ENCODE results near the gene SUFU.

SUFU gene

DNA sequence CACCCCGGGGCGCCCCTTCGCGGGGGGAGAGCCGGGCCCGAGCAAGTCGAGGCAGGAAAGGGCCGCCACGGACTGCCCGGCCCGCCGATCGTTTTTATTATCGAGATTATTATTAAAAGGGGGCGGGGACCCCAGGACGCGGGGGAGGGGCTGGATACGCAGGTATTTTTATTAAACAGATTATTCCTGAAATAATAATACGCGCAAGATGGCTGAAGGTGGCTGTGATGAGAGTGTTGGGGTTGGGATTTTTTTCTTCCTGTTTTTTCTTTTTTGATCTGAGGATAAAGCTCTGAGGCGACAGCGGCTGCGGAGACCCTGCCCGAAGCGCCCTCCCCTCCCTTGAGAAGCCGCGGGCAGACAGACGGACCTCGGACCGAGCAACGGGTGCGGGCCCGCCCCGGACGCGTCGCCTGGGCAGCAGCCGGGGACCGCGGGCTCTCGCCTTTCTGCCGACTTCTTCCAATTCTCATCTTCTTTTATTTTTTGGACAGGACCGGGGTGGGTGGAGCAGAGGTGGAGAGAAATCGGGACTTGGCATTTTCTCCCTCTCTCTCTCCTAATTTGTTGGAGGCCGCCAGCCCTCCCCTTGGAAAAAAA is 139.1 kb downstream of the SUFU start:
- DNase-seq, result peak; percentile 67

DNA sequence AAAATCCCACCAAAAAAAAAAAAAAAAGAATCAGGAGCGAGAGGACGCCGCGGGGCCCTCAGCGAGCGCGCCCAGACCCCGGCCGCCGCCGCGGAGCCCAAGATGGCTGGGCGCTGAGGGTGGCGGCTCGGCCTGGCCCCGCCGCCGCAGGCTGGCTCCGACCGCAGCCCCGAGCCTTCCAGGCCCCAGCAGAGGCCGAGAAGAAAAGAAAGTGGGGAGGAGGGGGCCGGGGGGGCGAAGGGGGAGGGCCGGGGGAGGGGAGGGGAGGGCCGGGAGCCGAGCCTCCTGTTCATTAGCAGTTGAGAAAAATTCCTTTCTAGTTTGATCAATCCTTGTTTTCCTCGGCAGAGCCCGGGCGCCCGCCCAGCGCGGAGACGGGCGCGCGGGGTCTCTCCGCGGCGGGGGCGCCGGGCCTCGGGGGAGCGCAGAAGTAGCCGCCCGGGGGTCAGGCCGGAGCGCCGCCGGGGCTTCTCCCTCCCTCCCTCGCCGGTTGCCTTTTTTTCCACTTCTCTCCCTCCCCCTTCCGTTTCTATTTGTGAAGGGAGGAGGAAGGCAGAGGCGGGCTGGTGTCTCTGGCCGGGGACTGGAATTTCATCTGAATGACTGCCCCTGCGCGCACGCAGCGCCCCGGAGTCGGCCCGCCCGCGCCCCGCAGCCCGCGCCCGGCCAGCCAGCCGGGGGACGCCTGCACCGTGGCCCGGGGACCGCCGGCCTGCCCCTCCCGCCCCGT is 139.7 kb downstream of the SUFU start:
- peak; percentile 77 for DNase-seq

DNA sequence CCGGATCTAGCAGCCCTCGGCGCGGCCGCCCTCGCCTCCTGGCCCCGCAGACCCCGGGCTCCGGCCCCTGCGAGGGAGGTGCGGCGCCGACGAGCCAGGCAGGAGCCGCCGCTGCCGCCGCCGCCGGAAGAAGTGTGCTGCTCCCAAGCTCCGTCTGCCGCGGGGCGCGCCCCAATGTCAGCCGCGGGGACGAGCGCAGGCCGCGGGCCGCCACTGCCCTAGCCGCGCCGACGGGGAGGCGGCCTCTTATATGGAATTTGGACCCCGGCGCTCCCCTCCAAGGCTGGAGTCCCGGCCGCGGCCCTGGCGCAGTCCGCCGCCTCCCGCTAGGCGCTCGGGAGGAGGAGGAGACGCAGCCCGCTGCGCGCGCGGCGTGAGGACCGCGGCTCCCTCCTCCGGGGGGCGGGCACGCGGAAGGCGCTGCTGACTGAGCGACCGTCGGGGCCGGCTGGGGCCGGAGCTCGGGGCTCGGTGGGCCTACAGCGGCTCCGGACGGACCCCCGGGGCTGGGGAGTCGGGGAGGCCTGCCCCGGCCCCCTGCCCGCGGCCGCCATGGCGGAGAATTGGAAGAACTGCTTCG is 140.4 kb downstream of the SUFU start, which contains the start of gene TRIM8:
Gene TRIM8, plus strand, starts transcription at position 414 of the 580 bp plus-strand sequence. Its CDS starts 139 bp downstream, at position 553.
- DNase-seq, result peak; percentile 46

DNA sequence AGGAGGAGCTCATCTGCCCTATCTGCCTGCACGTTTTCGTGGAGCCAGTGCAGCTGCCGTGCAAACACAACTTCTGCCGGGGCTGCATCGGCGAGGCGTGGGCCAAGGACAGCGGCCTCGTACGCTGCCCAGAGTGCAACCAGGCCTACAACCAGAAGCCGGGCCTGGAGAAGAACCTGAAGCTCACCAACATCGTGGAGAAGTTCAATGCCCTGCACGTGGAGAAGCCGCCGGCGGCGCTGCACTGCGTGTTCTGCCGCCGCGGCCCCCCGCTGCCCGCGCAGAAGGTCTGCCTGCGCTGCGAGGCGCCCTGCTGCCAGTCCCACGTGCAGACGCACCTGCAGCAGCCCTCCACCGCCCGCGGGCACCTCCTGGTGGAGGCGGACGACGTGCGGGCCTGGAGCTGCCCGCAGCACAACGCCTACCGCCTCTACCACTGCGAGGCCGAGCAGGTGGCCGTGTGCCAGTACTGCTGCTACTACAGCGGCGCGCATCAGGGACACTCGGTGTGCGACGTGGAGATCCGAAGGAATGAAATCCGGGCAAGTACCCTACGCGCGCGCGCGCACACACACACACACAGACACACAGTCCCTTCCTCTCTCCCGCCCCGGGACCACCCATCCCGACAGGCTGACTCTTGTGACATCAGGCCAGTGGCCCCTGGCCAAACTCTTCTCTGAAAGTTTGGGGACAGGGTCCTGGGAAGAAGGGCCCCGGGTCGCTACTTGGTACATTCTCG is 141.0 kb downstream of the SUFU start:
- peak; percentile 77 for DNase-seq

DNA sequence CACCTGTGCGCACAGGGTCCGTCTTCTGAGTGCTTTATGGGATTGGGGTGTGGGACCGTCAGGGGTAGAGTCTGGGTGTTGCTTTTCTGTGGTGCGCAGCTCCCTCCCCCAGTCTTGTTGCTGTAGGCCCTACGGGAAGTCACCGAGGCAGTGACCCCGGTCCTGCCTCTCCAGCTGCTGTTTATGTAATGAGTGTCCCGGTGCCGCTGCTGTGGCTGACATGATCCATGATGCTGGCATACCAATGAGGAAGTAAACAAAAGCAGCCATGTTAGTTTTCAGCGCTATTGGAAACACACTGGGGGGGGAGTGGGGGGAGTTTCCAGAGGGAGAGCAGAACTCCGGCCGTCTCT is 141.6 kb downstream of the SUFU start:
- peak; percentile 83 for DNase-seq

DNA sequence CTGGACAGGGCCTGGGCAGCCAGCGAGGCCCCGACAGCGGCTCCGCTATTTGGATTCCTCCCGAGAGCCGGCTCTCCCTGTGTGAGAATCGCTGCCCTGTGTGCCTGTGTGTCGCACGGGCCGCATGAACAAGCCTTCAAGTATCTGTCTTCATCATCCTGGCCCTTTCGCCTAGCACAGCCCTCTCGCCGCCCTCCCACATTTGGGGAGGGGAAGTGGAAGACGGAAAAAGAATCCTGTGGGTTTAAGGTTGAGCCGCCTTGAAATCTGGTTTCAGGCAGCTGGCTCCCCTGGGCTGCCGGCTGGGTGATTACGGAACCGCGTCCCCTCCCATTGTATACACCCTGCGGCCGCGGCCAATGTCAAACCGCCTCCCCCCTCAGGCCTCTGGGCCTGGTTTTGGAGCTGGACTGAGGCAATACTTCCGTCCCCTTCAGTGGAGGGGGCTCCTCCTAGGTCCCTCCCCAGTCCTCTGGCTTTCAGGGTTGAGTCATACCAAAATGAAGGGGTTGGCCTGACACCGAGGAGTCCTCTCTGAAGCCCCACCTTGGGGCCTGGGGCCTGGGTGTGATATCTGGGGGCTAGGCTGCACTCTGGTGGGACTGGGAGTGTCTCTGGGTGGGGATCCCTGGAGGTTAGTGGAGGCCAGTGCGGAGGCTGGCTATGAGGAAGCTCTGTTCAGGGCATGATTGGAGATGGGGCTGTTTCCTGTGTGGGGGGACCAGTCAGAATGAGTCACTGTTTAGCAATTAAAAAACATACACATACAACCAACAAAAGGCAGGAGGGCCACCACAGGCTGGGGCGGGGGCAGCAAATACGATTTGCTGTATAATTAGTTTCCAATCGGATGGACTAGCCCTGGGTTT is 142.2 kb downstream of the SUFU start:
- DNase-seq, result peak; percentile 76

DNA sequence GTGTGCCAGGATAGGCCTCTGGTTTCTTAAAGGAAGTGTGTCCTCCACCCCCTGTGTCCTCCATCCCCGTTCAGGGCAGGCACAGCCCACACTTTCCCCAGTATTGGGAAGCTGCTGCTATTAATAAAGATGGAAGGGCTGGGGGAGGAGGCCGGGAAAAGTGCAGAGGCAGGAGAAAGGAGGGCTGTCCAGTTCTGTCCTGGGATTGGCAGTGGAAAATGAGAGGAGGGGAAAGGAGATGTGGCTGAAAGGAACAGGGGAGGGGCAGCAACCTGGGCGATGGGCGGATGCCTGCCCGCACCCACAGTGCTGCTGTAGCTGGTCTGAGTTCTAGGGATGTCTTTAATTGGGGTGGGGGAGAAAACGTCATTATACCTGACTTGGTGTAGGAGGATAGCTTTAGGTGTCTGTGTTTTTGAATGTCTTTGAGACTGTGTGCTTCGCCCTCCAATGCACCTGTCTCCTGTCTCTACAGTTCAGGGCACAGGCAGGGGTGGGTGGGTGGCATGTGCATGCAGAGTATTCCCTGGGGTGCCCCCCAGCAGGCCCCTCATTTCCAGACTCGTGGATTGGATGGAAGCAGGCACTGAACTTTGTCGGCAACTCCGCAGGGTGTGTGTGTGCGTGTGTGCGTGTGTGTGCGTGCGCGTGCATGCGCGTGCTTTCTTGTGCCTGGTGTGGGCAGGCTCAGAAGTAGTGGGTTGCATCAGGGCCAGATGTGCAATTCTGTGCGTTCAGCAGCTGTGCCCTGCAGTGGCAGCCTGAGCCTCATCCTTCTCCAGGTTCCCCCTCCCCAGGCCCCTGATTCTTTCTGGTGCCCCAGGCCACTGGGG is 143.1 kb downstream of the SUFU start:
- no peak for DNase-seq

DNA sequence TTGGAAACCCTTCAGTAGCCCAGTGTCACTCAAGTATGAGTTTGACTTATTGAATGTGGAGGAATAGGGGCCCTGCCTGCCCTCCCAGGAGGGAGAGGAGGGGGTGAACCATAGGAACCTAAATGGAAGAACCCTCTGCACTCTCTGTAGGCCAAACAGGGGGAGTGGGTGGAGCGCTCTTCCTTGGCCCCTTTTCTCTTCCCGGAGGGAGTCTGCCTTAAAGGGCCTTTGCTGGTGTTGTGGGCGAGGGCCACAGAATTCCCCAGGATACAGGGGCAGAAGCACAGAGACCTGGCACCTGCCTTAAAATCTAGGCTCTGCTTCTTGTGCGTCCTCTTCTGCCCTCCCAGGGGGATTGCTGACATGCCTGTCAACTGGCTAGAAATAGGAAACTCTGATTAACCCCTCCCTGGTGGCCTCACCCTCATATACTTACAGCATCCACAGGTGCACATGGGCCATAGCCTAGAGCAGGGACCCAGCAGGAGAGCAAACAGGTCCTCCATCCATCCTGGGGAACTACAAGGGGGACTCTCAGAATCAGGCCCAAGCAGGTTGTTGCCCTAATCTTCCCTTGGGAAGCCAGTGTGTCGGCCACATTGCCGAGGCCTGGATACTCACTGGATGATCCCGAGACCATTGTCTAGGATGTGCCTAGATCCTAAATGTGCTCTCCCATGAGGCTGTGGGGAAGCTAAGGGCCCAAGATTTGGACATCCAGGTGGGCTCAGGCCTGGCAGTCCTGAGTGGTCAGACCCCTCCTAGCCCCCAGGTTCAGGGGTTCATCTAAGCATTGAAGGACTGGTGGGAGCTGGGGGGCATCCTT is 143.9 kb downstream of the SUFU start:
- no peak for DNase-seq

DNA sequence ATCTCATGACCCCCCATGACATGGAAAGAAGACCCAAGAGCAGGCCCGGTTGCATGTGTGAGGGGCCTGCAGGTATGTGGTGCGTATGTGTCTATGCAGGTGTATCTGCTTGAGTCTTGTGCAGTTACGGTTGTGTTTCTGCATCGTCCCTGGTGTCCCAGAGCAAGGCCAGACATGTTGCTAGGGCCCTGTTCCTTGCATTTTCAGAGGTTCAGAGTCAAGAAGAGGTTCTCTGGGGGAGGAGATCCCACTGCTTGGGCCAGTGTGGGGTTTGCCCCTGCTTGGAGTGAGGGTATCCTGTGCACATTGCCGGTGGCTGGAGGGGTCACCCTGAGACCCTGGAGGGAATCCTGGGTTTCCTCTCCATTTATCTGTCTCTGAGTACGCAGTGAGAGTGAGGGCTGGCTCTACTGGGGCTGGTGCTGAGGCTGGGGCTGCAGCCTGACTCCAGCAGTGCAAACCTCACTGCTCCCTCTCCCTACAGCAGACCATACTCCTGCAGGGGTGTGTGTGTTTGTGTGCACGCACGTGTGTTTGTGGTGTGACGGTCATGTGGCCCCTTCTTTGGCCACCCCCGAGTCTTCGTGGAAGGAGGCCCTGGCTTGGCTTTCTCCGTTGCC is 144.6 kb downstream of the SUFU start:
- no peak for DNase-seq

DNA sequence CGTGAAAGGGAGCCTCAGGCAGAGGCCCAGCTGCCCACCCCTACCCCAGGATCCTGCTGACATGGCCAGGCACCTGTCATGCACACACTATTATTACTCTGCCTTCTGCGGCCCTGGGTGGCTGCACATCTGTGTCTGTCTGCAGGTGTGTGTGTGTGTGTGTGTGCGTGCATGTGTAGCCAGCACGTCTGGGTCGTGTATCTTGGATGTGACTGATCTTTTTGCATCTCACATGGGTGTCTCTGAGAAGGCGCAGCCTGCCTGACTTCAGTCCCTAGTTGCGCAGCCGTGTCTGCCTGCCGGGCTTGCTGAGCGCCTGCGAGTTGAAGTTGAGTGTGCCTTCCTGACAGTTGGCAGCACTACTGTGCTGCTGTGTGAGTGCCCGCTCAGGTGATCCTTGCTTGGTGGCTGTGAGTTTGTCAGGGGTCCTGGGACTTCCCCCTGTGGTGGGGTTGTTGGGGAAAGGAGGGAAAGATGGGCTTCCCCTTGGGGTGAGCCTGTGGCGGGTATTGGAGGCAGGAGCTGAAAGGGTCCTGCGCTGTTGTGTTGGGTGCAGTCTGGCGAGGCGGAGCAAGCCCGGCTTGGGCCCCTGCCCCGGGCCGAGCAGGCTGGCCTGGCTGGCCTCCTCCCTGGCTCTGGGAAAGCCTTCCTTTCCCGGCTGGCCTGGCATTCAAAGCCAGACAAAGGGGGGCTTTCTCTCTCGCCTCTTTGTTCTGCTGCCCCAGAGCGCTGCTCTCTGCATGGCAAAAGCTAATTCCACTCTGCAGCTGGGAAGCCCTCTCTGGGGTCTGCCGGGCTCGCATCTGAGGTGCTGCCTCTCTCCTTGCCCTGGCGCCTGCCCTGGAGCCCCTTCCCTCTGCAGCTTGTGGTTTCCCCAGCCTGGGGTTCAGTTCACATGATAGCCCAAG is 145.4 kb downstream of the SUFU start:
- DNase-seq, result peak; percentile 78

DNA sequence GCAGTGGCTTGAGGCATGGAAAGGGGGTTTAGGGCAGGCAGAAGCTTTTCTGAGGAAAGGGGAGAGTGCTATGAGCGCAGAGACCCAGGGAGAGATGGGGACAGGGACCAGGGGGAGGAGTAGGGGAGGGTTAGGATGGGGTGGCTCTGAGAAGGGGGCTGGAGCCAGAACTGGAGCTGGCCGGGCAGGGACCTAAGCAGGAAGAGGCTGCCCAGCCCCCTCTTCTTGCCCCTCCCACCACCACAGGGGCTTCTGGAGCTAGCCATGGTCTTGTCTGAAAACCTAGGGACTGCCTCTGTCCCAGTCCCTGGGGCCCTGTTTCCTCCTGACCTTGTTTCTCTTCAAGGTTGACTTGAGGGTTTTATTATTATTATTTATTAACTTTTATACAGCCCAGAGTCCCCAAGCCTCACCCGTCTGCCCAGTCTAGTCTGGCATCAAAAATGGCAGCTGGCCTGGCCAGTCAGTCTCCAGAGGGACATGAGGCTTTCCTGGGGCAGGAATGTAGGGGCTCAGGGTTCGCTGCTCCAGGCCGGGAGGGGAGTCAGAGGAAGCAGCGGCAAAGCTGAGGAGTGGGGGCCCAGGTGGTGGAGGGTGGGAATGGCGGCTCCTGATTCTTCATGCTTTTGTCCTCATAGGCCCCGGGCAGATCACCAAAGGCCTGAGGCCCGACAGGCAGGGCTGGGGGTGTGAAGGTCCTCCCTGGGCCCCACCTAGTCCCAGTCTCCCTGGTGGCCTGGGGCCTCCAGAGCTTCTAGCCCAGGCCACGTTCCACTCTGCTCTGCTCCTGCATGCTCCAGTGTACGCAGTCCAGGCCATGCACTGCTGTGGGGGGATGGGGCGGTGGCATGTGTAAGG is 146.3 kb downstream of the SUFU start:
- no peak for DNase-seq

DNA sequence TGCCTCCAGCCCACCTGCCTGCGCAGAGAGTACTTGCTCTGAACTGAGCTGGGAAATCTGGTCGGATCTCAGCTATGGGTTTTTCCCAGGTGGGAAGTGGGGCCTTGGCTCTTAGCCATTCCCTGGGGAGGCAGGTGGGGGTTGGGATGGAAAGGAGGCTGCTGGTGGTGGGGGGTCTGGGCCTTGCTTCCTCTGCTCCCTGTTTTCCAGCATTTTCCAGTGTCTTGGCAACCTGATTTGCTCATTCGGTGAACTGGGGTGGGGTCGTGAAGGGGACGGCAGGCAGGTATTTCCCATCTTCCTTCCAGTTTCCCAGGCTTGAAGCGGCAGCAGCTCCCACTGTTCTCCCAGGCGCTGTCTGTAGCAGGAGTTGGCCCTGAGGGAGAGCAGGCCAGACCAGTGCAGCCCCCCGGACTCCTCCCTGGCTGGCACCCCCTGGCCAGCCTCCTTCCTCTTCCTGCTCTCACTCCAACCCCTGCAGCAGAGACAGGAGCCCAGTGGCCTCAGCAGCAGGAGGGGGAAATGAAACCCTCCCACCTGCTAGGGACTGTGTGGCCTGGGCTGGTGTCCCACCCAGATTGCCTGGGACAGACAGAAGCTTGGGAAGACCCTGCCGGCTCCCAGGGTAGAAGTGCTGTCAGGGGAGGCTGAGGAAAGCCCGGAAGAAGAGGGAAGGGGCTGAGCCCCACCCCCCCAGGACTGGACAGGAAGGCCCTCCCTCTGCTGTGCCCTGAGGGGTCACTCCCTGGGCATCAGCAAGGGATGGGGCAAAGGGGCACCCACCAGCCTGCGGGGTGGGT is 147.1 kb downstream of the SUFU start:
- DNase-seq, result no peak

DNA sequence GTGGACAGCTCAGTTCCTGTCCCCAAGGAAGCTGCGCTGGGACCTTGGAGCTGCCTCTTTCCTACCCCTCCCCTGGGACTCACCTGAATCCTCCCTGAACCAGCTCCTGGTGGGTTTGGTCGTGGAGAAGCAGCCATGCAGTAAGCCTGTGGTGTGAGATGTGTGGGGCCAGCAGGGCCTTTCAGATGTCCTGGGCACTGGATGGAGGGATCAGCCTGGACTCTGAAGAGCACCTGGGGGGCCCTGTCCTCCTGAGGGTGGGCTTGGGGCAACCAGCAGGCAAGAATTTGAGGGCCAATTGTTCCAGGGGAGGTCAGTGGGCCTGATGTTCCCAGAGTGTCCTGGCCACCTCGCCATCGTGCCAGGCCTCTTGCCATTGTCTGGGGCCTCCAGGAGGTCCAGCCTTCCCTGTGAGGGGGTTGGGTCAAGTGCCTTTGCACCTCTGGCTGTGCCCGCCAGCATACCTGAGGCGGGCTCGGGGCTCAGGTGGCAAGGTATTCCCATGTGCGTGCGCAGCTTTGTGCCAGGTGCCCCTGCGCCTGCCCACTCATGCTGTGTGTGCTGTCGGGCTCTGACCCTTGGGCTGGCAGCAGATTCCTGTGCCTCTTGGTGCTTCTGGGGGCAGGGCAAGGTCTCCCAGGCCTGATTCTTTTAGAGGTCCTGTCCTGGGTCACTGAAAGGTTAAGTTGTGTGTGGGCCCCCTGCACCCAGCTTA is 147.8 kb downstream of the SUFU start:
- DNase-seq, result no peak

DNA sequence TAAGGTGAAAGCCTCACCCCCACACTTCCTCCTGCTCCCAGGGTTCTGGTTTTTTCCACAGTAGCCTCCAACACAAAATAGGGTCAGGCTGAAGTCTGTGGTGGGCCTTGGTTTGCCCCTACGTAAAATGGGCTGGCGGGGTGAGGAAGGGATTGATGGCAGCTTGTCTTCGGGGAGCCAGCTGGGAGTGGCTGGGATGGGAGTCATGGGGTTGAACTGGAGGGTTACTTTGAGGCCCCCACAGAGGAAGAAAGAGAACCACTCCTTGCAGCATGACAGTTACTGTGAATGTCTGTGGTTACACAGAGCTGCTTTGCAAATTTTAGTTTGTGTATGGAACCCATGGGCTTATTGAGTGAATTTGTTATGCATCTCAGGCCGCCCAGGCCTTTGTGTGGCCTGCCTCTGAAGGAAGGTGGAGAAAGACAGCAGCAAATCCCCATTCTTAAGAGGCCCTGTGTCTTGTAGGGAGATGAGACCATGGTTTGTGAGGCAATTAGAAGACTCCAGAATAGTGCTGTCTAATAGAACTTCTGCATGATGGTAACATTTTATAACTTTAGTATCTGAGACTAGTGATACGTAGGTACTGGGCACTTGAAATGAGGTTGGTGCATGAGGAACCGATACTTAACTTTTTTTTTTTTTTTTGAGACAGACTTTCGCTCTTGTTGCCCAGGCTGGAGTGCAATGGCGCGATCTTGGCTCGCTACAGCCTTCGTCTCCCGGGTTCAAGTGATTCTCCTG is 148.6 kb downstream of the SUFU start:
- no peak for DNase-seq

DNA sequence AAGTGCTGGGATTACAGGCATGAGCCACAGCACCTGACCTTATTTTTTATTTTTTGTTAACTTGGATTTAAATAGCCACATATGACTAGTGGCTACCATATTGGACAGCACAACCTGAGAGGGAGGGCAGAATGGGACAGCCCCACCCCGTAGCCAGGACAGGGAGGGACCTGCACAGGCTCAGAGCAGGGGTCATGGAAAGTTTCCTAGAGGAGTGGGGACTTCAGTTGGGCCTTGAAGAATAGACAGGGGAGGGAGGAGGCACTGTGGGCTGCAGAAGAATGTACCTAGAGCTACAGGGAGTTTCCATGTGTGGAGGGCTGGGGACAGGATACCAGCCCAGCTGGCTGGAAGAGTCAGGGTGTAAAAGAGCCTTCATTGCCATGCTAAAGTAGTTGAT is 149.3 kb downstream of the SUFU start:
- DNase-seq, result no peak

DNA sequence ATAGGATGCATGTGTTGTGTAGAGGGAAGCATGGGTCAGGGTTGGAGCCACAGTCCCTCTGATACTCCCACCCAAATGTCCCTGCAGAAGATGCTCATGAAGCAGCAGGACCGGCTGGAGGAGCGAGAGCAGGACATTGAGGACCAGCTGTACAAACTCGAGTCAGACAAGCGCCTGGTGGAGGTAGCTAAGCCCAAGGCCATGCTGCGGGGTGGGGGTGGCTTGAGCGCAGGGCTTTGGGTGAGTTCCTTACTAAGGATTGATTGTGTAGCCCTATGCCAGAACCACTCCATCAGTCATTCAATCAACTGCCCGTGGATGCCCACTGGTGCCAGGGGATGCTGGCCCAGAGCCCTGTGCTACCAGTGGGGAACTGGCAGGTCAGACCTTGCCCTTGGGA is 150.8 kb downstream of the SUFU start:
- no peak for DNase-seq

Measured in midbrain (tissue), 1 donor.